Epithelial cell of esophagus (primary cell): ENCODE results near the gene MRPL23.

ENCODE experiments used
- DNase-seq: peaks from one replicate; pipeline ENCODE4 v3.0.0; 2010; ENCODE audit warnings: low read depth
- H3K4me3 ChIP-seq: 2 replicates; pipeline ENCODE4 v1.5.1; 2011; ENCODE audit warnings: mild to moderate bottlenecking, low read length, control low read depth
- TF ChIP-seq, protein P1 (sequence below): IDR thresholded peaks from 2 replicates; pipeline ENCODE4 v1.5.1; 2011; ENCODE audit warnings: low read depth, mild to moderate bottlenecking, low read length, control low read depth, inconsistent platforms; ENCODE audit not compliant: insufficient read depth; ENCODE audit errors: missing control alignments

Gene MRPL23

DNA sequence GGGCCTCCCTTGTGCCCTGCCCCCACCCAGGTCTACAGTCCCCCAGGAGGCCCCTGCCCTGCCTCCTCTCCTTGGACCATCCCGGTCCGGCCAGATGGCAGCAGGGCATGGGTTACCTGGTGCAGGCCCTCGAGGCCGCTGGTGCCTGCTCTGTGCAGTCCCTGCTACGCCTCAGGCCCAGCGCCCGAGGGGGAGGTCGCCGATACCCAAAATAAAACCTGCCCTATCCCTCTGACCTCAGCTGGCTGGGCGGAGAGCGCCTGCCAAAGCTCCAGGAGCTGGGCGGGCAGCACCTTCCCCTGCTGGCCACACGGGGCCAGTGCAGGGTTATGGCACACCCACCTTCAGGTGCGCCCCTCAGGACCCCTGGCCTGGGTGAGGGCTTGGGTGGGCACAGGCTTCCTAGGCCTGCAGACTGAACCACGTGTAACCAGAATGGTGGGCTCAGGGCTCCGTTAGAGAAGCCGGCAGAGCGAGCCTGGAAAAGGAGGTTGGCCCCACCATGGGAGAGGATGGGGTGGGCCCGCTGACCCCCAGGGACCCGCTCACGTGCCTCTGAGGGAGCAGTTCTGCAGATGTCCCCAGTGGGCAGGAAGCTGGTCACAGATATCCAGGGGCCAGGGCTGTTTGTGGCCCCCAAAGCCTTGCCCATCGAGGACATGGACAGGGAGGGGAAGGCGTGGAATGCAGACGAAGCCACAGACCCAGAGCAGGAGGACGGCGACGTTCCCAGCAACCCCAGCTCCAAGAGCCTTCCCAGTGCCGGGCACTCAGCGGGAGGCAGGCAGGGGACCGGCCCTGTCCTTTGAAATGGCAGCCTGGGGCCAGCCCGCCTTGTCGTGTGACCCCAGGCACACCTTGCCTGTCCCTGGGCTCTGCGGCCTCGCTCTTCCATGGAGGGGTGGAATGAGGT is 29.4 kb upstream of the MRPL23 start:
- no peak for DNase-seq
- H3K4me3 ChIP-seq, result no peak overlapping the region
- TF ChIP-seq, protein P1, sequence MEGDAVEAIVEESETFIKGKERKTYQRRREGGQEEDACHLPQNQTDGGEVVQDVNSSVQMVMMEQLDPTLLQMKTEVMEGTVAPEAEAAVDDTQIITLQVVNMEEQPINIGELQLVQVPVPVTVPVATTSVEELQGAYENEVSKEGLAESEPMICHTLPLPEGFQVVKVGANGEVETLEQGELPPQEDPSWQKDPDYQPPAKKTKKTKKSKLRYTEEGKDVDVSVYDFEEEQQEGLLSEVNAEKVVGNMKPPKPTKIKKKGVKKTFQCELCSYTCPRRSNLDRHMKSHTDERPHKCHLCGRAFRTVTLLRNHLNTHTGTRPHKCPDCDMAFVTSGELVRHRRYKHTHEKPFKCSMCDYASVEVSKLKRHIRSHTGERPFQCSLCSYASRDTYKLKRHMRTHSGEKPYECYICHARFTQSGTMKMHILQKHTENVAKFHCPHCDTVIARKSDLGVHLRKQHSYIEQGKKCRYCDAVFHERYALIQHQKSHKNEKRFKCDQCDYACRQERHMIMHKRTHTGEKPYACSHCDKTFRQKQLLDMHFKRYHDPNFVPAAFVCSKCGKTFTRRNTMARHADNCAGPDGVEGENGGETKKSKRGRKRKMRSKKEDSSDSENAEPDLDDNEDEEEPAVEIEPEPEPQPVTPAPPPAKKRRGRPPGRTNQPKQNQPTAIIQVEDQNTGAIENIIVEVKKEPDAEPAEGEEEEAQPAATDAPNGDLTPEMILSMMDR, result peak; percentile 33

GRCh38 chr11:1918436-1919315 is 28.5 kb upstream of the MRPL23 start:
- no peak for DNase-seq
- no peak overlapping the region for H3K4me3 ChIP-seq
- TF ChIP-seq, protein P1, result no peak

DNA sequence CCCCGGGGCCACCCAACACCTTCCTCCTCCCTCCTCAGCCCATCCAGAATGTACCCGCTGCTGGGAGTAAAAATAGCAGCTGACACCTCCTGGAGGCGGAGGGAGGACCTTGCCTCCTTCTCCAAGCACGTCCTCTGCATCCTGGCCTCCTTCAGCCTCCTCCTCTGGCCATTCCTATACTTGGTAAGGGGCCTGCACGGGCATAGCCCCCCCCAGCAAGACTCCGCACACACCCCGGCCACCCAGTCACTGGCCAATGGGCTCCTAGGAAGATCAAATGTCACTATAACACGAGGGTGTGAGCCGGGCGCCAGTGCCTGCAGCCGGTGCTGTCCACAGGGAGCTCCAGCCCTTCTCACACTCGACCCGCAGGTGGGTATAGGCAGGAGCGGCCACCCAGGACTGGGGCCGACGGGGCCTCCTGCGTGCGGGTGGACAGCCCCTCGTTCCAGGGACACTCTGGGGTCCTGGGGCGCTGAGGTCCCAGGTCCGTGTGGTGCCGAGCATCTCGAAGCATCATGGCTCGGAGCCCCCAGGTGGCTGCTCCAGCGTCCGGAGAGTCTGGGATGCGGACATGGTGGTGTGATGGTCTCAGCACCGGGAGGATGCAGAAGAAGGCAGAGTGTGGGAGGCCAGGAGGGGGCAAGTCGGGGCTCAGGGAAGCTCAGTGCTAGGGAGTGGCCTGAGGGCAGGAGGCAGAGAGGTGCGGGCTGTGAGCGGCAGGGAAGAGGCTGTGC is 27.6 kb upstream of the MRPL23 start, which contains the start of gene TNNT3:
TNNT3 (plus strand) TSS at position 313 of the 737 bp plus-strand sequence. CDS start 3,172 bp downstream, outside the sequence.
- no peak for DNase-seq
- TF ChIP-seq, protein P1, result no peak
- no peak within 1 kb of the TSS for H3K4me3 ChIP-seq

DNA sequence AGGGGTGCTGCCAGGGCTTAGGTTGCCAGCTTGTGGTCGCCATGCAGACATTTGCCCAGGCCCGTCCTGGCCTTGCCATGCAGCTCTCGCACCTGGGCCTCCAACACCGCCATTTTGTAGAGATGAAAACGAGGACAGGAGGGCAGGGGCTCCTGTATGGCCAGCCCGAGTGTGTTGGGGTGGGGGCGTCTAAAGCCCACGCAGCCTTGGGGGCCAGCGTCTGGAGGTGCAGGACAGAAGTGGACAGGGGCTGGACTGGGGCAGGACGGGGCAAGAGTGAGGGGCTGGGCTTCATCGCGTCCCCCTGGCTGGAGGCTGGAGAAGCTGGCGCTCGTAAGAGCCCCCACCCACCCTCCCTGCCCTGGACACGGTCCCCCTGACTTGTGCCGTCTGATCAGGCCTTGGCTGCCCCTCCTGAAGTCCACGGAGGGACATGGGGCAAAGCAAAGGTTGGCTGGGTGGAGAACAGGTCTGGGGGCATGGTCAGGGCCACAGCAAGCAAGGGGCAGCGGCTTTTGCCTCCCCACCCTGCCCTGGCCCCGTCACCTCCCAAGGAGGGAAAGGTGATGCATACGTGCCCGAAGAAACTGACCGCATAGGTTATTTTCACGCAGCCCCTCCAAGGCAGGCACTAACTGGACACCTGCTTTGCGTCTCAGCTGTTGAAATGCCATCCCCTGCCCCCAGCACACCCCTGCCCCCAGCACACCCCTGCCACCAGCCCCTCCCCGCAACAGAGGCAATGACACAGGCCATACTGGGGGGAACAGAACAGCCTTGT is 26.8 kb upstream of the MRPL23 start:
- no peak overlapping the region for H3K4me3 ChIP-seq
- TF ChIP-seq, protein P1, result no peak
- no peak for DNase-seq

- DNase-seq, result no peak
- TF ChIP-seq, protein P1, result no peak
Measured at GRCh38 chr11:1920909-1921573, 26.1 kb upstream of the MRPL23 start.

More at GRCh38 chr11:1920909-1921573, 26.1 kb upstream of the MRPL23 start:
- H3K4me3 ChIP-seq, result no peak overlapping the region
